Measurements from ENCODE around the gene PCBD2. TPM values are rescaled to one million over a fixed set of nuclear protein-coding genes. Genes with fewer than 3 reads are reported as not detected.

The PCBD2 gene
- total and polyA plus RNA-seq, 2 experiments from 2014 or later, result 5.8 to 10.1 TPM

- whole genome bisulfite sequencing, 2 experiments (ENCODE audit: low coverage in 1 of 2, low lambda C conversion rate in 2 of 2, missing lambda C conversion rate in 2 of 2), result 95 to 97% methylated on average over 4 of the region's 4 CpGs
- H3K27me3 ChIP-seq (replicated peaks; ENCODE audit: insufficient read depth), result no peaks in the 10 kb centered on the region
Measured at GRCh38 chr5:134957920-134958608, 53.1 kb downstream of the PCBD2 start.

DNA sequence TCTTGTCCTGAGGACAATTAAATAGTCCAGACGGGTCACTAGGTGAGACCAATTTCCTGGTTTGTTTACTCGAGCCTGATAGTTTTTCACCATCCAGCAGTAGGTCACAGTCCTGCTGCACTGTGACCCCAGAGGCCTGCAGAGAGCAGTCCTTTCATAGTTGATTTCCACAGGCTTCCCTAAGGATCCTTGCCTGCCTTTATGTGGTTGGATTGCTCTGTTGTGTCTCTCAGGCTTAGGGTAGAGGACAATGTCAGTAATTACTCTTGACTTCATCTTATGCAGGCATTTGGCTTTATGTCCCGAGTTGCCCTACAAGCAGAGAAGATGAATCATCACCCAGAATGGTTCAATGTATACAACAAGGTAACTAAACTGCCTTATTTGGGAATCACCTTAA lies 53.8 kb downstream of the PCBD2 start:
- H3K36me3 ChIP-seq (ENCODE audit: low read depth), result no peaks in the 10 kb centered on the region
- H3K9ac ChIP-seq, result no peak overlapping the region
- H3K9me3 ChIP-seq (ENCODE audit: low read depth), result no peaks in the 10 kb centered on the region
- H4K20me1 ChIP-seq (ENCODE audit: insufficient read depth), result no peaks in the 10 kb centered on the region
- TF ChIP-seq EZH2 (IDR thresholded peaks at IDR 0.05; ENCODE audit: insufficient read depth, poor library complexity, severe bottlenecking), result no peak
- TF ChIP-seq EZH2phosphoT487 (IDR thresholded peaks at IDR 0.05; ENCODE audit: insufficient read depth, low read depth), result no peak
- 63 to 68% methylated on average over 3 of the region's 3 CpGs for WGBS, 2 experiments (ENCODE audit: low coverage in 1 of 2, low lambda C conversion rate in 2 of 2, missing lambda C conversion rate in 2 of 2)
- no peak overlapping the region for H3K27ac ChIP-seq
- DNase-seq, result no peak
- H3K4me1 ChIP-seq (ENCODE audit: insufficient read depth), result no peaks in the 10 kb centered on the region
- no peaks in the 10 kb centered on the region for H3K9me2 ChIP-seq (ENCODE audit: insufficient read depth)
- no peak overlapping the region for H3K4me2 ChIP-seq (ENCODE audit: unreplicated experiment)
- H3F3A ChIP-seq (ENCODE audit: insufficient read depth), result no peaks in the 10 kb centered on the region
- H3K27me3 ChIP-seq (replicated peaks; ENCODE audit: insufficient read depth), result no peaks in the 10 kb centered on the region
- H3K4me3 ChIP-seq, result no peak overlapping the region
- in situ Hi-C loops (cut with MboI), result no loop called here
- H3K79me2 ChIP-seq (ENCODE audit: insufficient read depth), result no peaks in the 10 kb centered on the region
- no peak overlapping the region for H2AFZ ChIP-seq

More at GRCh38 chr5:134957920-134958608, 53.1 kb downstream of the PCBD2 start:
- Histone ChIP-seq H3K4me1 (ENCODE audit: insufficient read depth) (no peaks in the 10 kb centered on the region), H3K4me3 (no peak overlapping the region), H2AFZ (no peak overlapping the region), H3K27ac (no peak overlapping the region), H3F3A (ENCODE audit: insufficient read depth) (no peaks in the 10 kb centered on the region), H3K9ac (no peak overlapping the region), H3K79me2 (ENCODE audit: insufficient read depth) (no peaks in the 10 kb centered on the region), H3K36me3 (ENCODE audit: low read depth) (no peaks in the 10 kb centered on the region), H4K20me1 (ENCODE audit: insufficient read depth) (no peaks in the 10 kb centered on the region), H3K9me2 (ENCODE audit: insufficient read depth) (no peaks in the 10 kb centered on the region), H3K9me3 (ENCODE audit: low read depth) (no peaks in the 10 kb centered on the region), H3K4me2 (ENCODE audit: unreplicated experiment) (no peak overlapping the region)
- no peak for TF ChIP-seq EZH2 (IDR thresholded peaks at IDR 0.05; ENCODE audit: insufficient read depth, poor library complexity, severe bottlenecking)
- no peak for TF ChIP-seq EZH2phosphoT487 (IDR thresholded peaks at IDR 0.05; ENCODE audit: insufficient read depth, low read depth)
- in situ Hi-C loops (cut with MboI), result no loop called here
- DNase-seq, result no peak

- no peak for DNase-seq
- Histone ChIP-seq H3K27me3 (replicated peaks; ENCODE audit: insufficient read depth) (no peaks in the 10 kb centered on the region), H3K36me3 (ENCODE audit: low read depth) (no peaks in the 10 kb centered on the region), H3K4me1 (ENCODE audit: insufficient read depth) (no peaks in the 10 kb centered on the region), H3K79me2 (ENCODE audit: insufficient read depth) (no peaks in the 10 kb centered on the region), H2AFZ (no peak overlapping the region), H3K9me2 (ENCODE audit: insufficient read depth) (no peaks in the 10 kb centered on the region), H3K4me3 (no peak overlapping the region), H3K4me2 (ENCODE audit: unreplicated experiment) (no peak overlapping the region), H3K9ac (no peak overlapping the region), H3K27ac (no peak overlapping the region), H3K9me3 (ENCODE audit: low read depth) (no peaks in the 10 kb centered on the region), H3F3A (ENCODE audit: insufficient read depth) (no peaks in the 10 kb centered on the region), H4K20me1 (ENCODE audit: insufficient read depth) (no peaks in the 10 kb centered on the region)
- TF ChIP-seq EZH2 (IDR thresholded peaks at IDR 0.05; ENCODE audit: insufficient read depth, poor library complexity, severe bottlenecking) (no peak), EZH2phosphoT487 (IDR thresholded peaks at IDR 0.05; ENCODE audit: insufficient read depth, low read depth) (no peak)
- in situ Hi-C loops (cut with MboI), result no loop called here
Measured at GRCh38 chr5:134963098-134963497, 58.2 kb downstream of the PCBD2 start.

- WGBS, 2 experiments (ENCODE audit: low coverage in 1 of 2, low lambda C conversion rate in 2 of 2, missing lambda C conversion rate in 2 of 2), result 93 to 94% methylated on average over 12 of the region's 12 CpGs
- H3K4me1 ChIP-seq (ENCODE audit: insufficient read depth), result no peaks in the 10 kb centered on the region
- no peaks in the 10 kb centered on the region for H3K9me3 ChIP-seq (ENCODE audit: low read depth)
- in situ Hi-C loops (cut with MboI), result no loop called here
- H4K20me1 ChIP-seq (ENCODE audit: insufficient read depth), result no peaks in the 10 kb centered on the region
- no peak overlapping the region for H3K4me2 ChIP-seq (ENCODE audit: unreplicated experiment)
- TF ChIP-seq EZH2phosphoT487 (IDR thresholded peaks at IDR 0.05; ENCODE audit: insufficient read depth, low read depth), result no peak
- no peak for TF ChIP-seq EZH2 (IDR thresholded peaks at IDR 0.05; ENCODE audit: insufficient read depth, poor library complexity, severe bottlenecking)
- no peak for DNase-seq
- H3K27me3 ChIP-seq (replicated peaks; ENCODE audit: insufficient read depth), result no peaks in the 10 kb centered on the region
- no peak overlapping the region for H3K27ac ChIP-seq
- H3F3A ChIP-seq (ENCODE audit: insufficient read depth), result no peaks in the 10 kb centered on the region
- no peaks in the 10 kb centered on the region for H3K9me2 ChIP-seq (ENCODE audit: insufficient read depth)
- no peak overlapping the region for H2AFZ ChIP-seq
- no peaks in the 10 kb centered on the region for H3K36me3 ChIP-seq (ENCODE audit: low read depth)
- no peaks in the 10 kb centered on the region for H3K79me2 ChIP-seq (ENCODE audit: insufficient read depth)
- H3K9ac ChIP-seq, result no peak overlapping the region
- H3K4me3 ChIP-seq, result no peak overlapping the region
Measured at GRCh38 chr5:134964359-134965270, 59.7 kb downstream of the PCBD2 start.
